ENCODE measurements around the gene NUP58.

NUP58 gene

DNA sequence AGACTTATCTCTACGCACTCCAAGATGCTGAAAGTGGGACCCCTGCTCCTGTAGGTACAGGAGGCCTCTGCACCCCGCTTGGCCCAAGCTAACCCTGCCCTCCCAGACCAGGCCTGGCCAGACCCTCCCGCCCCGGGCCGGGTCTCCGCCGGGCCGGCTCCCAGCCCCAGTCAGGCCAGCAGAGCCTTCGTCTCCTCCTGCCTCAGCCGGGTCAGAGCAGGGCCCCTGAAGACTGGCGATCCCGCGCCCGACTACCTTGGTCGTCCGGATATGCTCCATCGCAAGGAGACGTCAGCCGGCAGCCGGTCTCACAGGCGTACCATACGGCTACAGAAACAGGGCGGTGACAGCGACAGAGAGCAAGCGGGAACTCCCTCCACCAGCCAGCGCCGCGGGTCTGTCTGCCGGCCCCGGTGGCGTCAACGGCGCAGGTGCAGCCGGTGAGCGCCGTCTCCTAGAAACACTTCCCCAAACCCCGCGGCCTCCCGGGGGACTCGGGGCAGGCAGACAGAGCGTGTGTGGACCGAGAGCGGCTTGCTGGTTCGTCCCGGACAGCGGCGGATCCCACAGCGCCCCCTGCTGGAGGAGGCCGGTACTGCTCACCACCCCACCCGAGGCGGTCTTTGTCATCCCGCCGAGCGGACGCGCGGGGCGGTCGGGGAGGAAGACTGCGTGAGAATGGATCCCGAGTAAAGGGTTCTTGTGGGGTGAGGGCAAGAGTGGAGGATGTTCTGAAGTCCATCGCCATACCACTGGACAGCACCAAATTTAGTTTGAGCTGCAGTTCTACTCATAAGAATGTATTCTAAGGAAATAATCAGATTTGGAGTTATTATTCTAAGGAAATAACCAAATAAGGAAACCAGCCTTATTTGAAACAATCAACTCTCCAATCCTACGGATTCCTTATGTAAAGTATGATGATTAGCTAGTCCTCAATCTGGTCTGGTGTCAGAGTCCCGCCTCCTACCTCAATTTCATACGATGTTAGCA is 14.2 kb upstream of the NUP58 start, which contains the start of gene MTMR6:
TSS of gene MTMR6 (minus strand) at position 520 of the 993 bp plus-strand sequence. CDS start at position 279, 241 bp downstream.
- TF ChIP-seq, protein P1, sequence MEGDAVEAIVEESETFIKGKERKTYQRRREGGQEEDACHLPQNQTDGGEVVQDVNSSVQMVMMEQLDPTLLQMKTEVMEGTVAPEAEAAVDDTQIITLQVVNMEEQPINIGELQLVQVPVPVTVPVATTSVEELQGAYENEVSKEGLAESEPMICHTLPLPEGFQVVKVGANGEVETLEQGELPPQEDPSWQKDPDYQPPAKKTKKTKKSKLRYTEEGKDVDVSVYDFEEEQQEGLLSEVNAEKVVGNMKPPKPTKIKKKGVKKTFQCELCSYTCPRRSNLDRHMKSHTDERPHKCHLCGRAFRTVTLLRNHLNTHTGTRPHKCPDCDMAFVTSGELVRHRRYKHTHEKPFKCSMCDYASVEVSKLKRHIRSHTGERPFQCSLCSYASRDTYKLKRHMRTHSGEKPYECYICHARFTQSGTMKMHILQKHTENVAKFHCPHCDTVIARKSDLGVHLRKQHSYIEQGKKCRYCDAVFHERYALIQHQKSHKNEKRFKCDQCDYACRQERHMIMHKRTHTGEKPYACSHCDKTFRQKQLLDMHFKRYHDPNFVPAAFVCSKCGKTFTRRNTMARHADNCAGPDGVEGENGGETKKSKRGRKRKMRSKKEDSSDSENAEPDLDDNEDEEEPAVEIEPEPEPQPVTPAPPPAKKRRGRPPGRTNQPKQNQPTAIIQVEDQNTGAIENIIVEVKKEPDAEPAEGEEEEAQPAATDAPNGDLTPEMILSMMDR (IDR thresholded peaks at IDR 0.05; ENCODE audit: borderline replicate concordance, insufficient read depth, low read depth, low read length), result peak; percentile 99
- peak within 1 kb of the TSS; percentile 96 for H3K4me3 ChIP-seq (ENCODE audit: low read depth, low read length)

GRCh38 chr13:25288966-25289365 is 12.5 kb upstream of the NUP58 start:
- TF ChIP-seq, protein P1 (IDR thresholded peaks at IDR 0.05; ENCODE audit: borderline replicate concordance, insufficient read depth, low read depth, low read length), result no peak

DNA sequence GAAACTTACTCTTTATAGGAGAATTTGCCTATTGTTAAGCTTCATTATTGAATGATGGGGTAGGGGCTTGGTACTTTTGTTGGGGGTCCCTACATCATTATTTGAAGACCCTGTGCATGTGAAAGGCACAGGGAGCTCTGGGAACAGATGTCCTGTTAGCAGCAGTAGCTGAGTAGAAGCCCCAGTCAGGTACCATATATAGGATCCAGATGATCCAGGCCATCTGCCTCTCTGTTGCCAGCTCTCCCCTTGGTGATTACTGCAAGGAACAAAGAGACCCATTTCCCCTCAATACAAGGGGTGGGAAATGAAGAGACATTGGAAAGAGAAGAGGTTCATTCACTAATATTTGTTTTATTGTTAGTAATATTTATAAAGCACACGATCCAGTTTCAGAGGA is 9.7 kb upstream of the NUP58 start:
- TF ChIP-seq, protein P1 (IDR thresholded peaks at IDR 0.05; ENCODE audit: borderline replicate concordance, insufficient read depth, low read depth, low read length), result no peak
- H3K4me3 ChIP-seq (ENCODE audit: low read depth, low read length), result no peak overlapping the region

More at GRCh38 chr13:25288966-25289365, 12.5 kb upstream of the NUP58 start:
- H3K4me3 ChIP-seq (ENCODE audit: low read depth, low read length), result no peak overlapping the region

GRCh38 chr13:25292301-25292700 is 9.1 kb upstream of the NUP58 start:
- H3K4me3 ChIP-seq (ENCODE audit: low read depth, low read length), result no peak overlapping the region
- TF ChIP-seq, protein P1 (IDR thresholded peaks at IDR 0.05; ENCODE audit: borderline replicate concordance, insufficient read depth, low read depth, low read length), result no peak

GRCh38 chr13:25295228-25295627 is 6.2 kb upstream of the NUP58 start:
- TF ChIP-seq, protein P1 (IDR thresholded peaks at IDR 0.05; ENCODE audit: borderline replicate concordance, insufficient read depth, low read depth, low read length), result no peak

GRCh38 chr13:25295701-25296100 is 5.7 kb upstream of the NUP58 start:
- TF ChIP-seq, protein P1 (IDR thresholded peaks at IDR 0.05; ENCODE audit: borderline replicate concordance, insufficient read depth, low read depth, low read length), result no peak
- no peak overlapping the region for H3K4me3 ChIP-seq (ENCODE audit: low read depth, low read length)

More at GRCh38 chr13:25295228-25295627, 6.2 kb upstream of the NUP58 start:
- no peak overlapping the region for H3K4me3 ChIP-seq (ENCODE audit: low read depth, low read length)

Measured in GM12875 (cell line).